SKM-1 treated with dmso at 0.1 percent for 144 hours (cell line): ENCODE results near the gene RUNX1.
A peak's percentile ranks its signal among the peaks of the same experiment; 100 is the strongest.

Experiments
- DNase-seq: peaks from one replicate; lab custom pipeline; 2025; ENCODE audit not compliant: unreplicated experiment; lab: John Stamatoyannopoulos, UW

Gene RUNX1

GRCh38 chr21:34927992-34928391 is 121.1 kb downstream of the RUNX1 start:
- no peak for DNase-seq

GRCh38 chr21:34926803-34927467 is 122.2 kb downstream of the RUNX1 start:
- DNase-seq, result no peak

GRCh38 chr21:34925597-34925996 is 123.5 kb downstream of the RUNX1 start:
- no peak for DNase-seq

- no peak for DNase-seq
Measured at GRCh38 chr21:34924771-34925419, 124.2 kb downstream of the RUNX1 start.

- DNase-seq, result no peak
Measured at GRCh38 chr21:34924194-34924593, 124.9 kb downstream of the RUNX1 start.

- no peak for DNase-seq
Measured at GRCh38 chr21:34923626-34924025, 125.5 kb downstream of the RUNX1 start.

GRCh38 chr21:34923202-34923601 is 125.9 kb downstream of the RUNX1 start:
- DNase-seq, result no peak

- DNase-seq, result no peak
Measured at GRCh38 chr21:34922479-34922878, 126.6 kb downstream of the RUNX1 start.

GRCh38 chr21:34921151-34921550 is 128.0 kb downstream of the RUNX1 start:
- no peak for DNase-seq

- DNase-seq, result no peak
Measured at GRCh38 chr21:34919406-34919805, 129.7 kb downstream of the RUNX1 start.

GRCh38 chr21:34916446-34916845 is 132.7 kb downstream of the RUNX1 start:
- DNase-seq, result no peak

- DNase-seq, result no peak
Measured at GRCh38 chr21:34915364-34915841, 133.7 kb downstream of the RUNX1 start.

GRCh38 chr21:34914239-34914638 is 134.9 kb downstream of the RUNX1 start:
- DNase-seq, result peak; percentile 9

GRCh38 chr21:34913811-34914210 is 135.3 kb downstream of the RUNX1 start:
- no peak for DNase-seq

- no peak for DNase-seq
Measured at GRCh38 chr21:34912022-34912945, 136.8 kb downstream of the RUNX1 start.

- DNase-seq, result peak; percentile 94
Measured at GRCh38 chr21:34911360-34911759, 137.7 kb downstream of the RUNX1 start.

GRCh38 chr21:34910396-34910795 is 138.7 kb downstream of the RUNX1 start:
- no peak for DNase-seq

GRCh38 chr21:34909492-34910292 is 139.4 kb downstream of the RUNX1 start:
- DNase-seq, result peak; percentile 47

- DNase-seq, result peak; percentile 94
Measured at GRCh38 chr21:34908419-34909055, 140.6 kb downstream of the RUNX1 start.
